Measurements from ENCODE around the gene CD44. TPM values are rescaled to one million over a fixed set of nuclear protein-coding genes. Genes with fewer than 3 reads are reported as not detected.

The CD44 gene
- total and polyA plus RNA-seq, 9 donors = 8.3 to 330 (median 26.0) TPM

DNA sequence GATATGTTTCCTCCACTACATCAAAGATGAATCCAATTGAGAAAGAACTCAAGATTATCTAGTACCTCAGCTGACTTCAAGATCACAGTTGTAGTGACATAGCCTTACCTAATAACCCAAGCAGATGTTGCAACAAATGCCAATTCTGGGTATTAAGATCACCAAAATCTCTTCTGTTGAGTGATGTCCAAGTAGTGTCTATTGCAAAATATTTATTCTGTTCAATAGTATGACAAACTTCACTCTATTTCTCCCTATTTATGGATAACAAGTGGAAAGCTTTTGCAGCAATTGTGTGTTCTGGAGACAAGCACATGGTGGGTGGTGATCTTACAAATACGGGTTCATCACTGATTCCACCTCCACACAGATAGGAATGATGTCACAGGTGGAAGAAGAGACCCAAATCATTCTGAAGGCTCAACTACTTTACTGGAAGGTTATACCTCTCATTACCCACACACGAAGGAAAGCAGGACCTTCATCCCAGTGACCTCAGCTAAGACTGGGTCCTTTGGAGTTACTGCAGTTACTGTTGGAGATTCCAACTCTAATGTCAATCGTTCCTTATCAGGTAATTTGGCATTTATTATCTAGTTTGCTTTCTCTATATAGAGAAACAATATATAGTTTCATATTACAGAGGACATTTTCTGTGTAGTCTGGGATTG lies 72.0 kb downstream of the CD44 start:
- 79 to 86% (median 82%) methylated on average over 3 of the region's 3 CpGs for WGBS, 3 donors
- intact Hi-C loops (cut with DNase I) = loop anchor here in 1 of 4 donors (10.0 kb wide), 1 partner anchor 64 kb away; no protein-coding TSS in a partner anchor
- Histone ChIP-seq H3K9me3 (no peaks in the 10 kb centered on the region), H3K4me3 (no peak overlapping the region), H3K36me3 (no peaks in the 10 kb centered on the region), H3K4me1 (ENCODE audit: insufficient read depth) (no peaks in the 10 kb centered on the region), H3K27ac (no peak overlapping the region), H3K27me3 (no peaks in the 10 kb centered on the region)
- no peak for DNase-seq
- no peak for TF ChIP-seq EP300 (IDR thresholded peaks at IDR 0.05)
- TF ChIP-seq, protein P1, sequence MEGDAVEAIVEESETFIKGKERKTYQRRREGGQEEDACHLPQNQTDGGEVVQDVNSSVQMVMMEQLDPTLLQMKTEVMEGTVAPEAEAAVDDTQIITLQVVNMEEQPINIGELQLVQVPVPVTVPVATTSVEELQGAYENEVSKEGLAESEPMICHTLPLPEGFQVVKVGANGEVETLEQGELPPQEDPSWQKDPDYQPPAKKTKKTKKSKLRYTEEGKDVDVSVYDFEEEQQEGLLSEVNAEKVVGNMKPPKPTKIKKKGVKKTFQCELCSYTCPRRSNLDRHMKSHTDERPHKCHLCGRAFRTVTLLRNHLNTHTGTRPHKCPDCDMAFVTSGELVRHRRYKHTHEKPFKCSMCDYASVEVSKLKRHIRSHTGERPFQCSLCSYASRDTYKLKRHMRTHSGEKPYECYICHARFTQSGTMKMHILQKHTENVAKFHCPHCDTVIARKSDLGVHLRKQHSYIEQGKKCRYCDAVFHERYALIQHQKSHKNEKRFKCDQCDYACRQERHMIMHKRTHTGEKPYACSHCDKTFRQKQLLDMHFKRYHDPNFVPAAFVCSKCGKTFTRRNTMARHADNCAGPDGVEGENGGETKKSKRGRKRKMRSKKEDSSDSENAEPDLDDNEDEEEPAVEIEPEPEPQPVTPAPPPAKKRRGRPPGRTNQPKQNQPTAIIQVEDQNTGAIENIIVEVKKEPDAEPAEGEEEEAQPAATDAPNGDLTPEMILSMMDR (IDR thresholded peaks at IDR 0.05) = no peak
- TF ChIP-seq POLR2A (IDR thresholded peaks at IDR 0.05) = no peak

DNA sequence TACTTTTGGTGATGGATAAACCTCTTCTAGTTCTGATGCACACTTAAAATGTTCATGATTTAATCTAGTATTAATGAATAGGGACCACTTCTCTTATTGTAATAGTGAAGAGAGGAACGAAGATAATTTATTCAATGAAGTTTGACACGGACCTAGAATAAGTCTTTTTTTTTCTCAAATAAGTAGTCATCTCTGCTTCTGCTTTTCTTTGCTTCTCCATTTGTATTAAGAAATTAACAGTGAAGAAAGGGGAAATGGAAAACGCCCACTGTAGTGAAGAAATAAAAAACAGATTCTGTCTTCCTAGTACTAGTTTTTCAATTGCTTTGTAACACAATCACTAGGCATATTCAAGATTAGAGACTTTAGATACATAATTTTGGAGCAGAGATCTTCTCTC lies 73.0 kb downstream of the CD44 start:
- H3K9me3 ChIP-seq = no peaks in the 10 kb centered on the region
- DNase-seq = no peak
- TF ChIP-seq, protein P1 (IDR thresholded peaks at IDR 0.05) = no peak
- TF ChIP-seq EP300 (IDR thresholded peaks at IDR 0.05) = no peak
- no peak for TF ChIP-seq POLR2A (IDR thresholded peaks at IDR 0.05)
- no peak overlapping the region for H3K4me3 ChIP-seq
- no peak overlapping the region for H3K27ac ChIP-seq
- WGBS, 3 donors = 87 to 90% (median 89%) methylated on average over 3 of the region's 3 CpGs
- no peaks in the 10 kb centered on the region for H3K4me1 ChIP-seq (ENCODE audit: insufficient read depth)
- no peaks in the 10 kb centered on the region for H3K27me3 ChIP-seq
- H3K36me3 ChIP-seq = no peaks in the 10 kb centered on the region
- intact Hi-C loops (cut with DNase I) = loop anchor here in 1 of 4 donors (10.0 kb wide), 1 partner anchor 63 kb away; no protein-coding TSS in a partner anchor

DNA sequence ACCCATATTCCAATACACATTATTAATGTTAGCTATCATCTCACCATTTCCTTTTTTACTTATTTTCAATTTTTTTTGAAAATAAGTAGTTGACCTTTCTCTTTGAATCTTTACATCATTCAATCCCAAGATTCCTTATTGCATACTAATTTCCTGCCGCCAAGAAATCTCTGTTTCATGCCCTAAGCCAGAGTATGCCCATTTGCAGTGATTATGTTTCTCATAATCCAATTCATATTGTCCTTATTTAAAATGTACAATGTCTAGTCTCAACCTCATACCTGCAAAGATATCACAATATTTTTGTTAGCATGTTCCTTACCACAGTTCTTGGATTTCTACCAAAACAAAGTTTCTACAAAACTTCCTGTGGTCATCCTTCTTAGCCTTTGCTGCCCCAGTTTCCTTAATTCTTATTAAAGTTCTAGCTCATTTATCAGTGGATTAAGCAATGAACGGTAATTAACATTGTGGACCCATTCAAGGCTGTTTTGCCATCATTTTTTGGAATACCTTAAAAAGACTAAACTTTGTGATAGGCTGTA lies 75.3 kb downstream of the CD44 start:
- Histone ChIP-seq H3K27ac (no peak overlapping the region), H3K9me3 (no peaks in the 10 kb centered on the region), H3K4me3 (no peak overlapping the region), H3K4me1 (ENCODE audit: insufficient read depth) (no peaks in the 10 kb centered on the region), H3K36me3 (no peaks in the 10 kb centered on the region), H3K27me3 (no peaks in the 10 kb centered on the region)
- DNase-seq = no peak
- TF ChIP-seq EP300 (IDR thresholded peaks at IDR 0.05) (no peak), POLR2A (IDR thresholded peaks at IDR 0.05) (no peak)
- TF ChIP-seq, protein P1 (IDR thresholded peaks at IDR 0.05) = no peak
- intact Hi-C loops (cut with DNase I) = loop anchor here in 1 of 4 donors (10.0 kb wide), 1 partner anchor 61 kb away; no protein-coding TSS in a partner anchor
- 65 to 70% (median 68%) methylated on average over 2 of the region's 2 CpGs for WGBS, 3 donors

DNA sequence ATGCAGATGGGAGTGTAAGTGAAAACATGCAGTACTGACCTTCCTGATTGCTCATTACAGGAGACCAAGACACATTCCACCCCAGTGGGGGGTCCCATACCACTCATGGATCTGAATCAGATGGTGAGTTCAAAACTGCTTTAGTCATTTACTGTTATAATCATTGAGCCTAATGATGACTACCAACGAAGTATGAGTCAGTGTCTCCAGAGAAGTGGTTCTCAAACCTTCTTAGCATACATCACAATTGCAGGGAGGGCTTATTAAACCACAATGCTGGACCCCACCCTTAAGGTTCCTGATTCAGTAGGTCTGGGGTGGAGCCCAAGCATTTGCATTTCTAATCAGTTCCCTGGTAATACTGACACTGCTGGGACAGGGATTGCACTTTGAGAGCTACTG lies 75.8 kb downstream of the CD44 start:
- no peak for TF ChIP-seq POLR2A (IDR thresholded peaks at IDR 0.05)
- no peak for TF ChIP-seq EP300 (IDR thresholded peaks at IDR 0.05)
- TF ChIP-seq, protein P1 (IDR thresholded peaks at IDR 0.05) = no peak
- H3K27me3 ChIP-seq = no peaks in the 10 kb centered on the region
- no peak overlapping the region for H3K4me3 ChIP-seq
- no peaks in the 10 kb centered on the region for H3K36me3 ChIP-seq
- no peaks in the 10 kb centered on the region for H3K9me3 ChIP-seq
- H3K27ac ChIP-seq = no peak overlapping the region
- DNase-seq = no peak
- no peaks in the 10 kb centered on the region for H3K4me1 ChIP-seq (ENCODE audit: insufficient read depth)
- 40 to 63% (median 56%) methylated on average over 1 of the region's 1 CpG for WGBS, 3 donors
- intact Hi-C loops (cut with DNase I) = loop anchor here in 1 of 4 donors (10.0 kb wide), 1 partner anchor 60 kb away; no protein-coding TSS in a partner anchor

Data from ovary (tissue), 9 donors.